NCI-H1694 treated with DMSO at 0.1 percent for 48 hours (cell line): ENCODE measurements around the gene PCNX2.

Source experiments
- DNase-seq: peaks from one replicate; lab custom pipeline; 2025; lab: John Stamatoyannopoulos, UW

PCNX2 gene, protein sequence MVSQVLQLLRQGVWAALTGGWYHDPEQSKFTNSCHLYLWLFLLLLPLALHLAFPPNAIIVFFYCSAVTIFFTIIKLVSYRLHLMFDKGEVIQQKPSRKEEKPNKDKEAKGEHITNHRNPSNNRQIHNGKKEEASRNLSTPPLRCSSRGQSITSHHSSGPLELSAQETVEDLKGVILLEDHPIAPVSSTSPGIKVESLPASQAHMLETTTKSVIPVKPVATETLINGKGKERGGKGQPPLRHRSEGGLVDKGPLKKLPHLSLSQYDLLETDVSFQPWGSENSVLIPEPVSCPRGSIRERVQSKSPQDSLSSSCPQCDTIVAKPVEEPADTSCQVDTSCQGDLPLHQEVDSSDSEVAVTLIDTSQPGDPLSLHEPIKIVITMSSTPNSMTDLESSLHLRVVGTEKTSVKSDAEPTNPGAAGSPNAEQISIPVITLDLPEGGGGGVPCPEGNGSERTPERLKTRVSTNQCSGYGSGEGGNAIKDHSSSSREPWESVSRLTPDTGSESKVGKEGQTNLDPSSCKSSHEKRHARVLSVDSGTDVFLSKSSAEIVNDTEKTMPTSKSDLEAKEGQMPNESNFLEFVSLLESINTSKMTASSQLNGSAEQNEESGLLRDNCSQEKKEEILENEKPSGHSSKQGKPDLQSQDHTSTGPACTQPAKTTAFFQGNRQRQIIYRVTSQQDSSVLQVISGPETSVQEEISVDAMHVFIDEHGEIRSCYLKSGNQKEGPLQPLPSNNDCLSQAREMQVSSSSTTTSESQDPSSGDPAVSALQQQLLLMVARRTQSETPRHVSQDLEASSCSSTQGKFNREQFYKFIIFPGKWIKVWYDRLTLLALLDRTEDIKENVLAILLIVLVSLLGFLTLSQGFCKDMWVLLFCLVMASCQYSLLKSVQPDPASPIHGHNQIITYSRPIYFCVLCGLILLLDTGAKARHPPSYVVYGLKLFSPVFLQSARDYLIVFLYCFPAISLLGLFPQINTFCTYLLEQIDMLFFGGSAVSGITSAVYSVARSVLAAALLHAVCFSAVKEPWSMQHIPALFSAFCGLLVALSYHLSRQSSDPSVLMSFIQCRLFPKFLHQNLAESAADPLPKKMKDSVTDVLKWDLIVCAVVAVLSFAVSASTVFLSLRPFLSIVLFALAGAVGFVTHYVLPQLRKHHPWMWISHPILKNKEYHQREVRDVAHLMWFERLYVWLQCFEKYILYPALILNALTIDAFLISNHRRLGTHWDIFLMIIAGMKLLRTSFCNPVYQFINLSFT (N-terminal part only)

DNA sequence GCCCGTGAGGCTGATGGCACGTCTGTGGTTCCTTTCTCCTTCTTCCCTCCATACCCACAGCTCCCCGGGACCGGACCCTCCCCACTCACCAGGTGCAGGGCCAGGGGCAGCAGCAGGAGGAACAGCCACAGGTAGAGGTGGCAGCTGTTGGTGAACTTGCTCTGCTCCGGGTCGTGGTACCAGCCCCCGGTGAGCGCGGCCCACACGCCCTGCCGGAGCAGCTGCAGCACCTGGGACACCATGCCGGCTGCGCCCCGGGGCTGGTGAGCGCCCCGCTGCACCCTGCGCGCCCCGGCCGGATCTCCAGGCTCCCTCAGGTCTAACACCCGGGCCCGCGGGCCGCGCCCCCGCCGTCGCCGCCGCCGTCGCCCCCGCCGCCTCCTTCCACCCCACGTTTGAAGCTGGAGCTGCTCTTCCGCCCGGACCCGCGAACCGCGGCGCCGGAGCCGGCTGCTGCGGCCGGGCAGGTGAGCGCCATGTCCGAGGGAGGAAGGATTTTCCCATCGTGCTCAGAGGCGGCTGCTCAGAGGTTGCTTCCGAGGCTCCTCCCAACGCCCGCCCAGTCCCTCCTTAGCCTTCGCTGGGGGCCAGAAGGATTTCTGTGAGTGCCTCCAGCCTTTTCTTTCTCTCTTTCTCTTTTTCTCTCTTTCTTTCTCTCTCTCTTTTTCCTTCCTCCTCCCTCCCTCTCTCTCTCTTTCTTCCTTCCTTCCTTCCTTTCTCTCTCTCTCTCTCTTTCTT, at the start of gene PCNX2:
PCNX2 (minus strand) TSS at position 489 of the 738 bp plus-strand sequence; CDS start at position 242, 247 bp downstream.
- DNase-seq: peak; percentile 38

DNA sequence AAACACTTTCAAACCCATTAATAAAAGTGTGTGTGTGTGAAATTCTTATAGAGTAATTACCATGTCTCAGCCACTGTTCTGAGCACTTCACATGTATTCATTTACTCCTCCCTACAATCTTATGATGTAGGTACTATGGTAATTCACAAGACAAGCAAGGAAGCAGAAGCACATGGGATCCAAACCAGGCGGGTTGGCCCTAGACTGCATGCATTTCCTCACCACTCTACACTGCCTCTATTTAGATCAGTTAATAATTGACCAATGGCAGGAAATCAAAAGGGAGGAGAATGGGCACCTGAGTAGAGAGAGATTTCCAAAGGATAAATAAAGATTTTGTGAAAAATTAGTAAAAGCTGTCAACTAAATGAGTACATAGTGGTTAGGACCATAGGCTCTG, 47.7 kb upstream of the PCNX2 start:
- no peak for DNase-seq

DNA sequence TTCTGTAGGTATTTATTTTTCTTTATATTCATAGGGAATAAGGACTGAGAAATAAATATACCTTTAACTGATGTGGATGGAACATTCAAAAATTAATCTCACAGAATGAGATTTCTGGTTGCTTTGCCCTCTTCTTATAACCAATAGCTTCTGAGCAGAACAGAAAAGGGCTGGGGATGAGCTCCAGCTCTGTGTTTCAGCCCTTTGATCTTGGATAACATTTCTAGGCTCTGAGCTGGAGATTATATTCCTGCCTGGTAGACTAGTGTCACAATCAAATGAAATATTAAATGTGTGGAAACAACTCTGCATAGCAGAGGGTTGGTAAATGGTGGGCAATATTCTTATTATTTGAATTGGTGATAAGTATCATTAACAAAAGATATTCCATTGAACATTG, 46.6 kb upstream of the PCNX2 start:
- no peak for DNase-seq

DNA sequence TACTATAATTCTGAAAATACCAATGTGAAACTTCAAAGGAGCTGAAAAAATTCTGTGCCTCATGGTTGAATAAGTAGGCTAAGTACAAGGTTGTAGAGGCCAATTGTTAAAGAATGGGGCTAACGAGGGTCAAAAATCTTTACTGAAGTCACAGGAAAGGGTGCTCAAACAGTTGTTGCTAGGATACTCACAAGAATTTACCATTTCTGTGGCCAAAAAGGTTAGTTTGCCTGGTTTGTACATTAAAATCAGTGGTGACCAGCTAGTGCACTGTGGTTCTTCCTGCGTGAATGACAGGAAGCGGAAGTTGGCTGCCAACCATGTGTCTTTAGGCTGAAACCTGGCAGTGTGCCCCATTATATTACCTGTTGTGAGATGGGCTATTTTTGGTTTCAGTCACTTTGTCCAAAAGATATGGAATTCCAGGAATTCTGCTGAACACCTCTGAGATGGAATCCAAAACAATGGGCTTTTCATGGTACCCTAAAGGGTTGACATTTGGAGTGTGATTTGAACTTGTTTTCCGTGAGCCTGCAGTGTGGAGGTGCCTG, 45.5 kb upstream of the PCNX2 start:
- no peak for DNase-seq

- no peak for DNase-seq
Observed at GRCh38 chr1:233340031-233340555, 44.6 kb upstream of the PCNX2 start.

GRCh38 chr1:233338102-233338501, 42.6 kb upstream of the PCNX2 start:
- DNase-seq: no peak

DNA sequence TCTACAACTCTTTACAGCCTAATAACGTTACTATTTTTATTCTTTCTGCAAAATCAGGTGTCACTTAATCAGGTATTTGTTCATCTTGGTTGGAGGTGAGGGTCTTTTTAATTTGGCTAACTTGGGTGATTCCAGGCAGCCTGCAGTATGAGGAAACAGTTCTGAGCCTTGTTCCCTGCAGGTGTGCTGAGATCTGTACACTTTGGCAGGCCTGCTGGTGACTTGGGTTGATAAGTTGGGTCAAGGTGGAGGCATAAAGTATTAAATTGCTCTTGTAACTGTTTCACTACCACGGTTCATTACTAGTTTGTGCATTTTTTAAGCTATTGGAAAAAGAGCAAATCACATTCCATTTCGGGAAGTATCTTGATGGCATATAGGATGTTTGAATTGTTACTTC, 42.0 kb upstream of the PCNX2 start:
- DNase-seq: no peak

- DNase-seq: peak; percentile 9
Observed at GRCh38 chr1:233336554-233337456, 41.3 kb upstream of the PCNX2 start.

GRCh38 chr1:233334092-233334491, 38.6 kb upstream of the PCNX2 start:
- DNase-seq: no peak

DNA sequence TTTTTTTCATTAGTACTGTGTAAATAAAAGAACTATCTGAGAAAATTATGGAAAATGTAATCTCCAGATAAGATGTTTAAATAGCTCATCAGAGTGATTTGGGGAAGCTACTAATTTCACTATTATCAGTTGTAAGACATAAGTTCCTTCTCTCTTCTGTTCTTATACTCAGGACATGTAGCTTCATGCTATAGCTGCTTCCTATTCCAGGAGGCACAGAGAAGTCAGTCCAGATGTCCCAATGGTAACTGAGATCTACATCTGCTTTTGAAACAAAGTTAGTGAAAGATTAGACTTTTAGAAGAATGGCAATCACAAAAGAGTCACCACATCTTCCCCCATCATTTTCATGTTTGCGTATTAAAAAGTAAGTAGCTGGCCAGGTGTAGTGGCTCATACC, 37.6 kb upstream of the PCNX2 start:
- DNase-seq: no peak

GRCh38 chr1:233331676-233332519, 36.4 kb upstream of the PCNX2 start:
- DNase-seq: no peak

GRCh38 chr1:233328142-233328921, 32.8 kb upstream of the PCNX2 start:
- DNase-seq: no peak

- DNase-seq: no peak
Observed at GRCh38 chr1:233327651-233328141, 32.2 kb upstream of the PCNX2 start, which contains the start of gene MAP3K21. TSS of gene MAP3K21 (plus strand) at chr1:233327724. CDS start at chr1:233328029, 305 bp downstream.

GRCh38 chr1:233326811-233327650, 31.5 kb upstream of the PCNX2 start:
- peak; percentile 65 for DNase-seq

- no peak for DNase-seq
Observed at GRCh38 chr1:233326319-233326718, 30.8 kb upstream of the PCNX2 start.

DNA sequence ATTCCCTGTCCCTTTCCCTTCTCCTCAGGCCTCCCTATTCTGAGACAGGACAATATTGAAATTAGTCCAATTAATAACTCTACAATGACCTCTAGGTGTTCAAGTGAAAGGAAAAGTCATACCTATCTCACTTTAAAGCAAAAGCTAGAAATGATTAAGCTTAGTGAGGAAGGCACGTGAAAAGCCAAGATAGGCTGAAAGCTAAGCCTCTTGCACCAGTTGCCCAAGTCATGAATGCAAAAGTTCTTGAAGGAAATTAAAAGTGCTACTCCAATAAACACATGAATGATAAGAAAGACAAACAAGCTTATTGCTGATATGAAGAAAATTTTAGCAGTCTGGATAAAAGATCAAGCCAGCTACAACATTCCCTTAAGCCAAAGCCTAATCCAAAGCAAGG, 28.2 kb upstream of the PCNX2 start:
- DNase-seq: no peak

- DNase-seq: no peak
Observed at GRCh38 chr1:233320023-233320422, 24.5 kb upstream of the PCNX2 start.
